Measurements from ENCODE around the gene DR1. TPM values are rescaled to one million over a fixed set of nuclear protein-coding genes. Genes with fewer than 3 reads are reported as not detected.
A peak's percentile ranks its signal among the peaks of the same experiment; 100 is the strongest.

The DR1 gene
- total and polyA plus RNA-seq, 2 of the 13 experiments (the other 11 are each of a cell fraction or from before 2014, with no cell fraction given) = 17.8 to 42.3 TPM

DNA sequence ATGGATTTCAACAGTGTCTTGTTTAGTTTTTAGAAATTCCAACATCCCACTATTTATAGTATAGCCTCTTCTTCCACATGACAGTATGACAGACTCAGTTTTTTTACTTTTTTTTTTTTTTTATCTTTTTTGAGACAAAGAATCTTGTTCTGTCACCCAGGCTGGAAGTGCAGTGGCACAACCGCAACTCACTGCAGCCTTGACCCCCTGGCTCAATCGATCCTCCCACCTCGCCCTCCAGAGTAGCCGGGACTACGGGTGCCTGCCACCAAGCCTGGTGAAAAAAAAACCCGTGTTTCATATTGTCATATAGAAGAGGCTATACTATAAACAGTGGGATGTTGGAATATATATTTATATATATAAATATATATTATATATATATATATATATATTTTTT is 1.2 kb upstream of the DR1 start (continued):
- TF ChIP-seq ZMAT5 (CRISPR knock-in tag; IDR thresholded peaks at IDR 0.05; ENCODE audit: borderline replicate concordance, low read depth) (no peak), ZSCAN30 (CRISPR knock-in tag; IDR thresholded peaks at IDR 0.05) (no peak), PAX8 (CRISPR knock-in tag; IDR thresholded peaks at IDR 0.05; ENCODE audit: borderline replicate concordance) (no peak), ZFX (CRISPR knock-in tag; IDR thresholded peaks at IDR 0.05; ENCODE audit: low read depth) (no peak), TBP (CRISPR knock-in tag; IDR thresholded peaks at IDR 0.05) (no peak), MAFG (CRISPR knock-in tag; IDR thresholded peaks at IDR 0.05) (no peak), GFI1 (CRISPR knock-in tag; IDR thresholded peaks at IDR 0.05; ENCODE audit: borderline replicate concordance) (no peak), PAXIP1 (CRISPR knock-in tag; conservative IDR thresholded peaks at IDR 0.05) (peak; percentile 26; the same call in 1 of the 2 replicates), SOX13 (IDR thresholded peaks at IDR 0.05) (no peak), SOX13 (CRISPR knock-in tag; conservative IDR thresholded peaks at IDR 0.05 in 1 of 2, IDR thresholded peaks at IDR 0.05 in 1 of 2) (peak in 1 of 2 experiments; percentile 10; a peak in 1 of 4 replicates), TEAD2 (CRISPR knock-in tag; IDR thresholded peaks at IDR 0.05) (no peak), HNF4A (CRISPR knock-in tag; IDR thresholded peaks at IDR 0.05) (peak; percentile 16; the same call in 1 of the 2 replicates), NR2F1 (CRISPR knock-in tag; IDR thresholded peaks at IDR 0.05) (peak; percentile 18 to 47; a peak in 2 of 4 replicates), ARNT2 (CRISPR knock-in tag; IDR thresholded peaks at IDR 0.05; ENCODE audit: low read depth) (no peak), ZNF674 (CRISPR knock-in tag; IDR thresholded peaks at IDR 0.05; ENCODE audit: low read depth) (no peak), ZFYVE20 (CRISPR knock-in tag; IDR thresholded peaks at IDR 0.05; ENCODE audit: borderline replicate concordance, low read depth) (no peak), NRL (CRISPR knock-in tag; IDR thresholded peaks at IDR 0.05; ENCODE audit: borderline replicate concordance) (no peak), RARA (CRISPR knock-in tag; IDR thresholded peaks at IDR 0.05) (peak; percentile 19; the same call in 1 of the 2 replicates), ONECUT2 (CRISPR knock-in tag; IDR thresholded peaks at IDR 0.05) (peak; percentile 84), ZNF549 (CRISPR knock-in tag; IDR thresholded peaks at IDR 0.05) (no peak), RBFOX2 (IDR thresholded peaks at IDR 0.05; ENCODE audit: low read depth, low read length) (0 out of 2 replicates have a peak, but pooled peaks have one; percentile 14), NR2C2 (CRISPR knock-in tag; IDR thresholded peaks at IDR 0.05; ENCODE audit: borderline replicate concordance) (0 out of 2 replicates have a peak, but pooled peaks have one; percentile 24), GATAD2A (CRISPR knock-in tag; IDR thresholded peaks at IDR 0.05) (peak; percentile 26; the same call in 1 of the 2 replicates)
- TF ChIP-seq, protein P1, sequence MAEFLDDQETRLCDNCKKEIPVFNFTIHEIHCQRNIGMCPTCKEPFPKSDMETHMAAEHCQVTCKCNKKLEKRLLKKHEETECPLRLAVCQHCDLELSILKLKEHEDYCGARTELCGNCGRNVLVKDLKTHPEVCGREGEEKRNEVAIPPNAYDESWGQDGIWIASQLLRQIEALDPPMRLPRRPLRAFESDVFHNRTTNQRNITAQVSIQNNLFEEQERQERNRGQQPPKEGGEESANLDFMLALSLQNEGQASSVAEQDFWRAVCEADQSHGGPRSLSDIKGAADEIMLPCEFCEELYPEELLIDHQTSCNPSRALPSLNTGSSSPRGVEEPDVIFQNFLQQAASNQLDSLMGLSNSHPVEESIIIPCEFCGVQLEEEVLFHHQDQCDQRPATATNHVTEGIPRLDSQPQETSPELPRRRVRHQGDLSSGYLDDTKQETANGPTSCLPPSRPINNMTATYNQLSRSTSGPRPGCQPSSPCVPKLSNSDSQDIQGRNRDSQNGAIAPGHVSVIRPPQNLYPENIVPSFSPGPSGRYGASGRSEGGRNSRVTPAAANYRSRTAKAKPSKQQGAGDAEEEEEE (CRISPR knock-in tag; IDR thresholded peaks at IDR 0.05; ENCODE audit: borderline replicate concordance) = no peak
- TF ChIP-seq, protein P2, sequence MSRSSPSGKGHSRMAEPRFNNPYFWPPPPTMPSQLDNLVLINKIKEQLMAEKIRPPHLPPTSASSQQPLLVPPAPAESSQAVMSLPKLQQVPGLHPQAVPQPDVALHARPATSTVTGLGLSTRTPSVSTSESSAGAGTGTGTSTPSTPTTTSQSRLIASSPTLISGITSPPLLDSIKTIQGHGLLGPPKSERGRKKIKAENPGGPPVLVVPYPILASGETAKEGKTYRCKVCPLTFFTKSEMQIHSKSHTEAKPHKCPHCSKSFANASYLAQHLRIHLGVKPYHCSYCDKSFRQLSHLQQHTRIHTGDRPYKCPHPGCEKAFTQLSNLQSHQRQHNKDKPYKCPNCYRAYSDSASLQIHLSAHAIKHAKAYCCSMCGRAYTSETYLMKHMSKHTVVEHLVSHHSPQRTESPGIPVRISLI (CRISPR knock-in tag; IDR thresholded peaks at IDR 0.05; ENCODE audit: borderline replicate concordance) = peak; percentile 53; the same call in 1 of the 2 replicates

All from HepG2 (cell line).